HUES48 (cell line): ENCODE data around the gene ZNF18.
"Not testable (repeated sequence)": the region's sequence is repeated elsewhere in the genome, so short reads cannot be mapped to it uniquely, and the experiment has no call there.

ENCODE experiments used
- H3K27ac ChIP-seq: one replicate; pipeline ENCODE4 v1.7.0; 2013; ENCODE audit warnings: low read depth, low read length, inconsistent platforms
- H3K27me3 ChIP-seq: 2 replicates; pipeline ENCODE4 v1.6.1; 2013; ENCODE audit warnings: mild to moderate bottlenecking, low read length; ENCODE audit not compliant: control insufficient read depth, insufficient read depth
- H3K36me3 ChIP-seq: 2 replicates; pipeline ENCODE4 v1.6.1; 2013; ENCODE audit warnings: low read length; ENCODE audit not compliant: control insufficient read depth, insufficient read depth
- H3K4me1 ChIP-seq: 2 replicates; pipeline ENCODE4 v1.6.1; 2013; ENCODE audit warnings: mild to moderate bottlenecking, low read length; ENCODE audit not compliant: control insufficient read depth, insufficient read depth
- H3K4me3 ChIP-seq: 2 replicates; pipeline ENCODE4 v1.5.1; 2013; ENCODE audit warnings: mild to moderate bottlenecking, low read depth, low read length
- H3K9ac ChIP-seq: 2 replicates; pipeline ENCODE4 v1.6.1; 2013; ENCODE audit warnings: mild to moderate bottlenecking, low read depth, low read length, moderate library complexity
- H3K9me3 ChIP-seq: 2 replicates; pipeline ENCODE4 v1.6.1; 2013; ENCODE audit warnings: low read length; ENCODE audit not compliant: control insufficient read depth, insufficient read depth

Gene ZNF18

DNA sequence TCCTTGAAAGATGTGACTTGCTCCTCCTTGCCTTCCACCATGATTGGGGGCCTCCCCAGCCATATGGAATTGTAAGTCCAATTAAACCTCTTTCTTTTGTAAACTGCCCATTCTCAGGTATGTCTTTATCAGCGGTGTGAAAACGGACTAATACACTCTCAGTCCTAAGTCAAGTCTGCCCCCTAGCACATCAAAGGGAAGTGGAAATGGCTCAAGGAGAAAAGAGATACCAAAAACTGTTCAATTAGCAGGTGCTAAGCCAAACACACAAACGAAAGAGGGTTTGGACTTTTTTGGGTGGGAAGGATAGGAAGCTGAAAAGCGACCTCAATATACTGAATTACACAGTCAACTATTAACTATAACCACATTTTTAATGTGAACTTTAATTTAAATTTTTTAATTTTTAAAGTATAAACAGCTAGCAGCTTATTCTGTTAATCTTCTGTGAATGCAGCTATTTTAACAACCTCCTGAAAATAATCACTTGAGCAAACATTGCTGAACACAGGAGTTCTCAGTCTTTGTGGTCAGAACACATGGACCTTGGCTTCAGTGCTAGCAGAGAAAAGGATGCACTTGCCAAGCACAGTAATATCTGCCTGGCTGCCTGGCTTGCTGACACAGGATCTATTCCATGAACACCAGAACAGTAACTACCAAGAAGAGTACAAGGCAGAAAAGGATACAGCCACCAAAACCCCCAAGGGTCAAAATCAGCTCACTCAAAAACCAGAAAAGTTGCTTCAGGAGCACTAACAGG, 10.9 kb downstream of the ZNF18 start:
- H3K4me3 ChIP-seq: no peak overlapping the region
- H3K9me3 ChIP-seq: no peaks in the 10 kb centered on the region
- peaks cover 30% of the 10 kb centered on the region for H3K4me1 ChIP-seq
- no peak overlapping the region for H3K9ac ChIP-seq
- peaks cover 25% of the 10 kb centered on the region for H3K36me3 ChIP-seq
- H3K27me3 ChIP-seq: no peaks in the 10 kb centered on the region
- no peak overlapping the region for H3K27ac ChIP-seq

- Histone ChIP-seq H3K27me3 (no peaks in the 10 kb centered on the region), H3K4me1 (peaks cover 11% of the 10 kb centered on the region), H3K9me3 (no peaks in the 10 kb centered on the region), H3K9ac (no peak overlapping the region), H3K4me3 (no peak overlapping the region), H3K27ac (no peak overlapping the region), H3K36me3 (peaks cover 31% of the 10 kb centered on the region)
Observed at GRCh38 chr17:11981862-11982261, 15.4 kb downstream of the ZNF18 start.

GRCh38 chr17:11980813-11981212, 16.5 kb downstream of the ZNF18 start:
- H3K36me3 ChIP-seq: peaks cover 31% of the 10 kb centered on the region
- no peak overlapping the region for H3K27ac ChIP-seq
- H3K9me3 ChIP-seq: no peaks in the 10 kb centered on the region
- no peak overlapping the region for H3K9ac ChIP-seq
- no peaks in the 10 kb centered on the region for H3K27me3 ChIP-seq
- peaks cover 9% of the 10 kb centered on the region; the same call in 1 of the 2 replicates for H3K4me1 ChIP-seq
- no peak overlapping the region for H3K4me3 ChIP-seq

DNA sequence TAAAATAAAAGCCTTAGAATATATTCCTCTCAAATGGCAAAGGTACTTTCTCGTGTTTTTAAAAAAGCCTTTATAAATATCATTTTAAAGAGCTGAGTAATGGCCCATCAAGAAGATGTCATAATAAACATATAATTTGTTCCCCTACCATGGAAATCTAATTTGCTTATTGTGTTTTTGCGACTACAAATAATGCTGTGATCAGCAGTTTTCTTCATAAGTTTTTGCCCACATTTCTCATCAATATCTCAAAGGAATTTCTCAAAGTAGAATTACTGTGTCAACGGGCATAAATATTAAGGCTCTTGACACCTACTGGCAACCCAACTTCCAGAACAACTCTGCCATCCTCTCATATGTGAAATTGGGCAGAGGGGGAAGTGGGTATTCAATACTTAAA, 17.5 kb downstream of the ZNF18 start:
- Histone ChIP-seq H3K27me3 (no peaks in the 10 kb centered on the region), H3K27ac (no peak overlapping the region), H3K4me3 (no peak overlapping the region), H3K4me1 (peaks cover 9% of the 10 kb centered on the region; the same call in 1 of the 2 replicates), H3K9me3 (no peaks in the 10 kb centered on the region), H3K36me3 (peaks cover 31% of the 10 kb centered on the region), H3K9ac (no peak overlapping the region)

GRCh38 chr17:11972741-11973140, 24.5 kb downstream of the ZNF18 start:
- not testable (repeated sequence) for H3K9ac ChIP-seq, H3K9me3 ChIP-seq, H3K27me3 ChIP-seq, H3K27ac ChIP-seq, H3K36me3 ChIP-seq, H3K4me1 ChIP-seq, H3K4me3 ChIP-seq

DNA sequence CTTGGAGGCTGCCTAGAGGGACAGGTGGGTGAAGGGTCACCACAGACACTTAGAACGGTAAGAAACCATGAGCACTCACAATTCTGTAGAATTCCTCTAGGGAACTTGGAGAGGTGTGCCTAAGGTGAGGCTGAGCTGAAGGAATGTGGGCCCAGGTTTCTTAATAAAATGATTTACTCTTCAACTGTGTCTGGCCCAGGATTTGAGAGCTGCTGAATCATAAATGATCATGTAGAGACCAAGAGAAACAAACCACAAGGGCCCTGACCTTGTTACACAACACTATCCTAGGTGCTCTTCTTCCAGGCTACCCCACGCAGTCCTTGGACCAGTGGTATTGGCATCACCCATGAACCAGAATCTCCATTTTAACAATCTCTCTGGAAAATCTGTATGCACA, 27.7 kb downstream of the ZNF18 start:
- Histone ChIP-seq H3K4me1 (no peaks in the 10 kb centered on the region), H3K9ac (no peak overlapping the region), H3K27ac (no peak overlapping the region), H3K36me3 (no peaks in the 10 kb centered on the region), H3K9me3 (peaks cover 7% of the 10 kb centered on the region; the same call in 1 of the 2 replicates), H3K27me3 (no peaks in the 10 kb centered on the region), H3K4me3 (no peak overlapping the region)

GRCh38 chr17:11954936-11955335, 42.3 kb downstream of the ZNF18 start:
- H3K9me3 ChIP-seq: peaks cover 7% of the 10 kb centered on the region; the same call in 1 of the 2 replicates
- H3K27me3 ChIP-seq: no peaks in the 10 kb centered on the region
- 0 out of 2 replicates have a peak, but pooled peaks cover 2% of the 10 kb centered on the region for H3K36me3 ChIP-seq
- no peak overlapping the region for H3K27ac ChIP-seq
- H3K9ac ChIP-seq: no peak overlapping the region
- H3K4me3 ChIP-seq: no peak overlapping the region
- no peaks in the 10 kb centered on the region for H3K4me1 ChIP-seq

- peaks cover 7% of the 10 kb centered on the region; the same call in 1 of the 2 replicates for H3K9me3 ChIP-seq
- H3K4me3 ChIP-seq: no peak overlapping the region
- H3K27me3 ChIP-seq: no peaks in the 10 kb centered on the region
- no peaks in the 10 kb centered on the region for H3K4me1 ChIP-seq
- H3K27ac ChIP-seq: no peak overlapping the region
- no peak overlapping the region for H3K9ac ChIP-seq
- 0 out of 2 replicates have a peak, but pooled peaks cover 2% of the 10 kb centered on the region for H3K36me3 ChIP-seq
Observed at GRCh38 chr17:11953924-11954323, 43.4 kb downstream of the ZNF18 start.

GRCh38 chr17:11952610-11953009, 44.7 kb downstream of the ZNF18 start:
- Histone ChIP-seq H3K4me1 (no peaks in the 10 kb centered on the region), H3K36me3 (0 out of 2 replicates have a peak, but pooled peaks cover 2% of the 10 kb centered on the region), H3K27ac (no peak overlapping the region), H3K27me3 (no peaks in the 10 kb centered on the region), H3K9ac (no peak overlapping the region), H3K4me3 (no peak overlapping the region), H3K9me3 (peaks cover 7% of the 10 kb centered on the region; the same call in 1 of the 2 replicates)

GRCh38 chr17:11950771-11951519, 46.3 kb downstream of the ZNF18 start:
- H3K36me3 ChIP-seq: 0 out of 2 replicates have a peak, but pooled peaks cover 2% of the 10 kb centered on the region
- H3K27me3 ChIP-seq: no peaks in the 10 kb centered on the region
- H3K27ac ChIP-seq: no peak overlapping the region
- H3K9me3 ChIP-seq: peaks cover 7% of the 10 kb centered on the region; the same call in 1 of the 2 replicates
- H3K4me1 ChIP-seq: no peaks in the 10 kb centered on the region
- H3K9ac ChIP-seq: no peak overlapping the region
- no peak overlapping the region for H3K4me3 ChIP-seq

- H3K9me3 ChIP-seq, H3K27me3 ChIP-seq, H3K36me3 ChIP-seq, H3K27ac ChIP-seq, H3K4me3 ChIP-seq, H3K9ac ChIP-seq, H3K4me1 ChIP-seq: not testable (repeated sequence)
Observed at GRCh38 chr17:11949571-11949970, 47.7 kb downstream of the ZNF18 start.
